HEK293 (cell line): ENCODE data around the gene SAT1.

ENCODE experiments used
- CTCF ChIA-PET: fragments of 350-600 bp; formaldehyde crosslinking; extraction: SDS; loops from one replicate; lab custom pipeline; 2021; ENCODE audit warnings: antibody characterized with exemption; lab: Yijun Ruan, JAX
- POLR2A ChIA-PET: fragments of 300-600 bp; formaldehyde crosslinking; extraction: SDS; loops from one replicate; lab custom pipeline; 2020; ENCODE audit warnings: antibody characterized with exemption, inconsistent platforms; lab: Yijun Ruan, JAX
- H3K27ac ChIP-seq: fragments of 200-500 bp; sonication (Bioruptor generic); 2 replicates; pipeline ENCODE4 v1.5.1; 2014; ENCODE audit warnings: low read depth, low read length, control low read depth, inconsistent platforms; ENCODE audit errors: extremely low read depth
- H3K36me3 ChIP-seq, 2 experiments: fragments of 200-500 bp in 1 of 2; sonication (Bioruptor generic) in 1 of 2; 1 replicate in 1 of 2; 2 replicates in 1 of 2; pipeline ENCODE4 v1.5.1; 2014 to 2017; ENCODE audit warnings: inconsistent platforms in 2 of 2, low read length in 2 of 2; ENCODE audit not compliant: control insufficient read depth in 2 of 2, insufficient read depth in 1 of 2
- H3K4me1 ChIP-seq: fragments of 200-500 bp; sonication (Bioruptor generic); 2 replicates; pipeline ENCODE4 v1.5.1; 2014; ENCODE audit warnings: mild to moderate bottlenecking, low read length, inconsistent platforms; ENCODE audit not compliant: control insufficient read depth, insufficient read depth
- H3K4me3 ChIP-seq: 2 replicates; pipeline ENCODE4 v1.5.1; 2011; ENCODE audit warnings: low read depth, mild to moderate bottlenecking, control low read depth, low read length, moderate library complexity
- H3K9me3 ChIP-seq: fragments of 200-500 bp; sonication (Bioruptor generic); 2 replicates; pipeline ENCODE4 v1.5.1; 2014; ENCODE audit warnings: low read depth, low read length, inconsistent platforms; ENCODE audit not compliant: control insufficient read depth, insufficient read depth
- KLF1 ChIP-seq: fragments of 450-650 bp; formaldehyde crosslinking; IDR thresholded peaks from 2 replicates; pipeline ENCODE4 v1.5.1; 2016; ENCODE audit warnings: missing biosample characterization, missing genetic modification characterization
- KLF10 ChIP-seq: fragments of 450-650 bp; IDR thresholded peaks from 2 replicates; pipeline ENCODE4 v1.5.1; 2018; ENCODE audit warnings: missing biosample characterization, mild to moderate bottlenecking, missing genetic modification characterization
- MEIS1 ChIP-seq: sonication (generic); formaldehyde crosslinking; IDR thresholded peaks from 2 replicates; pipeline ENCODE4 v1.8.1; 2022; ENCODE audit warnings: missing genetic modification reagents, mild to moderate bottlenecking, borderline replicate concordance
- OSR2 ChIP-seq: fragments of 450-650 bp; formaldehyde crosslinking; IDR thresholded peaks from 2 replicates; pipeline ENCODE4 v1.5.1; 2016; ENCODE audit warnings: missing biosample characterization, missing genetic modification characterization
- SALL2 ChIP-seq: fragments of 450-650 bp; formaldehyde crosslinking; IDR thresholded peaks from 2 replicates; pipeline ENCODE4 v1.5.0; 2017; ENCODE audit warnings: missing biosample characterization, mild to moderate bottlenecking, missing genetic modification characterization, borderline replicate concordance
- SP7 ChIP-seq: fragments of 450-650 bp; formaldehyde crosslinking; IDR thresholded peaks from 2 replicates; pipeline ENCODE4 v1.5.1; 2016; ENCODE audit warnings: missing biosample characterization, missing genetic modification characterization
- TRIM28 ChIP-seq: IDR thresholded peaks from 2 replicates; pipeline ENCODE4 v1.6.1; 2011; ENCODE audit warnings: low read length, control low read depth, borderline replicate concordance
- ZNF121 ChIP-seq: fragments of 450-650 bp; formaldehyde crosslinking; IDR thresholded peaks from 2 replicates; pipeline ENCODE4 v1.5.1; 2016; ENCODE audit warnings: missing biosample characterization, missing genetic modification characterization
- ZNF169 ChIP-seq: fragments of 450-650 bp; formaldehyde crosslinking; IDR thresholded peaks from 2 replicates; pipeline ENCODE4 v1.5.1; 2016; ENCODE audit warnings: missing biosample characterization, missing genetic modification characterization
- ZNF19 ChIP-seq: fragments of 450-650 bp; formaldehyde crosslinking; IDR thresholded peaks from 2 replicates; pipeline ENCODE4; 2016; ENCODE audit warnings: missing biosample characterization, missing genetic modification characterization, low read depth
- ZNF416 ChIP-seq: fragments of 450-650 bp; formaldehyde crosslinking; IDR thresholded peaks from 2 replicates; pipeline ENCODE4 v1.5.1; 2016; ENCODE audit warnings: missing biosample characterization, missing genetic modification characterization
- ZNF426 ChIP-seq: fragments of 450-650 bp; formaldehyde crosslinking; IDR thresholded peaks from 2 replicates; pipeline ENCODE4 v1.5.1; 2017; ENCODE audit warnings: missing biosample characterization, missing genetic modification characterization, mild to moderate bottlenecking, inconsistent platforms, moderate library complexity
- ZNF544 ChIP-seq: fragments of 450-650 bp; formaldehyde crosslinking; IDR thresholded peaks from 2 replicates; pipeline ENCODE4 v1.5.0; 2017; ENCODE audit warnings: missing biosample characterization, missing genetic modification characterization
- ZNF629 ChIP-seq: fragments of 450-650 bp; formaldehyde crosslinking; IDR thresholded peaks from 2 replicates; pipeline ENCODE4 v1.5.1; 2017; ENCODE audit warnings: missing biosample characterization, missing genetic modification characterization
- ZNF658 ChIP-seq: fragments of 450-650 bp; formaldehyde crosslinking; IDR thresholded peaks from 2 replicates; pipeline ENCODE4; 2016; ENCODE audit warnings: missing biosample characterization, missing genetic modification characterization
- ZNF660 ChIP-seq: fragments of 450-650 bp; IDR thresholded peaks from 2 replicates; pipeline ENCODE4 v1.5.1; 2018; ENCODE audit warnings: missing biosample characterization, mild to moderate bottlenecking, missing genetic modification characterization
- ZNF747 ChIP-seq: fragments of 450-650 bp; formaldehyde crosslinking; IDR thresholded peaks from 2 replicates; pipeline ENCODE4 v1.5.1; 2016; ENCODE audit warnings: missing biosample characterization, missing genetic modification characterization
- ZNF76 ChIP-seq: fragments of 450-650 bp; formaldehyde crosslinking; IDR thresholded peaks from 2 replicates; pipeline ENCODE4; 2016; ENCODE audit warnings: low read depth, missing biosample characterization, missing genetic modification characterization, borderline replicate concordance
- ZNF785 ChIP-seq: fragments of 450-650 bp; formaldehyde crosslinking; IDR thresholded peaks from 2 replicates; pipeline ENCODE4 v1.5.1; 2016; ENCODE audit warnings: missing biosample characterization, missing genetic modification characterization
- ZXDB ChIP-seq: fragments of 450-650 bp; formaldehyde crosslinking; IDR thresholded peaks from 2 replicates; pipeline ENCODE4 v1.5.1; 2016; ENCODE audit warnings: missing biosample characterization, missing genetic modification characterization
- TF ChIP-seq, protein P1 (sequence below): fragments of 450-650 bp; formaldehyde crosslinking; IDR thresholded peaks from 2 replicates; pipeline ENCODE4 v1.5.1; 2016; ENCODE audit warnings: missing biosample characterization, missing genetic modification characterization
- TF ChIP-seq, protein P2 (sequence below): fragments of 450-650 bp; formaldehyde crosslinking; IDR thresholded peaks from 2 replicates; pipeline ENCODE4 v1.5.1; 2017; ENCODE audit warnings: missing biosample characterization, missing genetic modification characterization
- TF ChIP-seq, protein P3 (sequence below): fragments of 450-650 bp; formaldehyde crosslinking; IDR thresholded peaks from 2 replicates; pipeline ENCODE4 v1.5.1; 2016; ENCODE audit warnings: missing biosample characterization, missing genetic modification characterization

Gene SAT1

DNA sequence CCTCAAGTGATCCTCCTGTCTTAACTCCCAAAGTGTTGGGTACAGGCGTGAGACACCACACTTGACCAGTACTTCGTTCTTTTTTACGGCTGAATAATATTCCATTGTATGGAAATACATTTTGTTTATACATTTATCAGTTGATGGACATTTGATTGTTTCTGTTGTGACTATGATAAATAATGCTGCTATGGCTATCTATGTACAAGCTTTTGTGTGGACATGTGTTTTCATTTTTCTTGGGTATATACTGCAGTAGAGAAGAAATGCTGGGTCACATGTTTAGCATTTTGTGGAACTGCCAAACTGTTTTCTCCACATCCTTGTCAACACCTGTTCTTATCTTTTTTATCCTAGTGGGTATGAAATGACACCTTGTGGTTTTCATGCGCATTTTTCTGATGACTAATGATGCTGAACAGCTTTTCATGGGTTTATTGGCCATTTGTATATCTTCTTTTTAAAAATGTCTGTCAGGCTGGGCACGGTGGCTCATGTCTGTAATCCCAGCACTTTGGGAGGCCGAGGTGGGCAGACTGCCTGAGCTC, 37.3 kb downstream of the SAT1 start (continued):
- TF ChIP-seq ZNF658 (tag by site-specific recombination) (no peak), MEIS1 (CRISPR knock-in tag) (no peak), KLF10 (tag by site-specific recombination) (peak; percentile 46; the same call in 1 of the 2 replicates), ZNF629 (0 out of 2 replicates have a peak, but pooled peaks have one; percentile 17), ZXDB (tag by site-specific recombination) (0 out of 2 replicates have a peak, but pooled peaks have one; percentile 28), ZNF785 (tag by site-specific recombination) (no peak), ZNF660 (tag by site-specific recombination) (no peak)
- TF ChIP-seq, protein P1, sequence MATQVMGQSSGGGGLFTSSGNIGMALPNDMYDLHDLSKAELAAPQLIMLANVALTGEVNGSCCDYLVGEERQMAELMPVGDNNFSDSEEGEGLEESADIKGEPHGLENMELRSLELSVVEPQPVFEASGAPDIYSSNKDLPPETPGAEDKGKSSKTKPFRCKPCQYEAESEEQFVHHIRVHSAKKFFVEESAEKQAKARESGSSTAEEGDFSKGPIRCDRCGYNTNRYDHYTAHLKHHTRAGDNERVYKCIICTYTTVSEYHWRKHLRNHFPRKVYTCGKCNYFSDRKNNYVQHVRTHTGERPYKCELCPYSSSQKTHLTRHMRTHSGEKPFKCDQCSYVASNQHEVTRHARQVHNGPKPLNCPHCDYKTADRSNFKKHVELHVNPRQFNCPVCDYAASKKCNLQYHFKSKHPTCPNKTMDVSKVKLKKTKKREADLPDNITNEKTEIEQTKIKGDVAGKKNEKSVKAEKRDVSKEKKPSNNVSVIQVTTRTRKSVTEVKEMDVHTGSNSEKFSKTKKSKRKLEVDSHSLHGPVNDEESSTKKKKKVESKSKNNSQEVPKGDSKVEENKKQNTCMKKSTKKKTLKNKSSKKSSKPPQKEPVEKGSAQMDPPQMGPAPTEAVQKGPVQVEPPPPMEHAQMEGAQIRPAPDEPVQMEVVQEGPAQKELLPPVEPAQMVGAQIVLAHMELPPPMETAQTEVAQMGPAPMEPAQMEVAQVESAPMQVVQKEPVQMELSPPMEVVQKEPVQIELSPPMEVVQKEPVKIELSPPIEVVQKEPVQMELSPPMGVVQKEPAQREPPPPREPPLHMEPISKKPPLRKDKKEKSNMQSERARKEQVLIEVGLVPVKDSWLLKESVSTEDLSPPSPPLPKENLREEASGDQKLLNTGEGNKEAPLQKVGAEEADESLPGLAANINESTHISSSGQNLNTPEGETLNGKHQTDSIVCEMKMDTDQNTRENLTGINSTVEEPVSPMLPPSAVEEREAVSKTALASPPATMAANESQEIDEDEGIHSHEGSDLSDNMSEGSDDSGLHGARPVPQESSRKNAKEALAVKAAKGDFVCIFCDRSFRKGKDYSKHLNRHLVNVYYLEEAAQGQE (tag by site-specific recombination): no peak
- TF ChIP-seq, all 188 proteins: peak for 17

- peaks cover 6% of the 10 kb centered on the region for H3K4me1 ChIP-seq
- peak; percentile 99 for TF ChIP-seq ZNF121 (tag by site-specific recombination)
- no peak for TF ChIP-seq ZNF416 (tag by site-specific recombination)
- no peak for TF ChIP-seq ZNF747
- no peak for TF ChIP-seq ZNF544 (tag by site-specific recombination)
- peak; percentile 37; the same call in 1 of the 2 replicates for TF ChIP-seq OSR2 (tag by site-specific recombination)
- no peak for TF ChIP-seq ZNF76 (tag by site-specific recombination)
- TF ChIP-seq, protein P2, sequence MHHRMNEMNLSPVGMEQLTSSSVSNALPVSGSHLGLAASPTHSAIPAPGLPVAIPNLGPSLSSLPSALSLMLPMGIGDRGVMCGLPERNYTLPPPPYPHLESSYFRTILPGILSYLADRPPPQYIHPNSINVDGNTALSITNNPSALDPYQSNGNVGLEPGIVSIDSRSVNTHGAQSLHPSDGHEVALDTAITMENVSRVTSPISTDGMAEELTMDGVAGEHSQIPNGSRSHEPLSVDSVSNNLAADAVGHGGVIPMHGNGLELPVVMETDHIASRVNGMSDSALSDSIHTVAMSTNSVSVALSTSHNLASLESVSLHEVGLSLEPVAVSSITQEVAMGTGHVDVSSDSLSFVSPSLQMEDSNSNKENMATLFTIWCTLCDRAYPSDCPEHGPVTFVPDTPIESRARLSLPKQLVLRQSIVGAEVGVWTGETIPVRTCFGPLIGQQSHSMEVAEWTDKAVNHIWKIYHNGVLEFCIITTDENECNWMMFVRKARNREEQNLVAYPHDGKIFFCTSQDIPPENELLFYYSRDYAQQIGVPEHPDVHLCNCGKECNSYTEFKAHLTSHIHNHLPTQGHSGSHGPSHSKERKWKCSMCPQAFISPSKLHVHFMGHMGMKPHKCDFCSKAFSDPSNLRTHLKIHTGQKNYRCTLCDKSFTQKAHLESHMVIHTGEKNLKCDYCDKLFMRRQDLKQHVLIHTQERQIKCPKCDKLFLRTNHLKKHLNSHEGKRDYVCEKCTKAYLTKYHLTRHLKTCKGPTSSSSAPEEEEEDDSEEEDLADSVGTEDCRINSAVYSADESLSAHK (tag by site-specific recombination): 0 out of 2 replicates have a peak, but pooled peaks have one; percentile 7
- TF ChIP-seq, protein P3, sequence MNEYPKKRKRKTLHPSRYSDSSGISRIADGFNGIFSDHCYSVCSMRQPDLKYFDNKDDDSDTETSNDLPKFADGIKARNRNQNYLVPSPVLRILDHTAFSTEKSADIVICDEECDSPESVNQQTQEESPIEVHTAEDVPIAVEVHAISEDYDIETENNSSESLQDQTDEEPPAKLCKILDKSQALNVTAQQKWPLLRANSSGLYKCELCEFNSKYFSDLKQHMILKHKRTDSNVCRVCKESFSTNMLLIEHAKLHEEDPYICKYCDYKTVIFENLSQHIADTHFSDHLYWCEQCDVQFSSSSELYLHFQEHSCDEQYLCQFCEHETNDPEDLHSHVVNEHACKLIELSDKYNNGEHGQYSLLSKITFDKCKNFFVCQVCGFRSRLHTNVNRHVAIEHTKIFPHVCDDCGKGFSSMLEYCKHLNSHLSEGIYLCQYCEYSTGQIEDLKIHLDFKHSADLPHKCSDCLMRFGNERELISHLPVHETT (tag by site-specific recombination): no peak
- TF ChIP-seq SALL2 (tag by site-specific recombination): no peak
- TF ChIP-seq ZNF426: no peak
- TF ChIP-seq TRIM28: no peak
- no peak for TF ChIP-seq SP7 (tag by site-specific recombination)
- no peak for TF ChIP-seq ZNF19 (tag by site-specific recombination)
- TF ChIP-seq KLF1: 0 out of 2 replicates have a peak, but pooled peaks have one; percentile 17
- no peak for TF ChIP-seq ZNF169
- TF ChIP-seq, all 188 proteins: peak for 4
- no peak overlapping the region for H3K4me3 ChIP-seq
- ChIA-PET POLR2A (interaction anchor here (5.4 kb wide), 1 partner anchor 38 kb away, joined by 44 read pairs; the partner anchor contains the start of gene SAT1), CTCF (no interaction called here)
- H3K36me3 ChIP-seq: no peaks in the 10 kb centered on the region
- no peaks in the 10 kb centered on the region for H3K9me3 ChIP-seq
- H3K27ac ChIP-seq: peak overlapping the region; percentile 32
Measured at GRCh38 chrX:23821847-23822246, 38.9 kb downstream of the SAT1 start.
